Breast epithelium (tissue), 3 donors: ENCODE results near the gene TERB1.

Experiments used
- CTCF ChIP-seq, 3 donors: fragments of 450-650 bp; IDR thresholded peaks; one replicate each; pipeline ENCODE4 v1.5.1; 2016 to 2017; ENCODE audit warnings: antibody characterized with exemption in 3 of 3, mild to moderate bottlenecking in 3 of 3, moderate library complexity in 3 of 3
- POLR2A ChIP-seq: fragments of 450-650 bp; IDR thresholded peaks from one replicate; pipeline ENCODE4 v1.6.1; 2016; ENCODE audit warnings: antibody characterized with exemption, mild to moderate bottlenecking, moderate library complexity

GRCh38 chr16:66809765-66810164, 8.4 kb upstream of the TERB1 start:
- no peak for TF ChIP-seq CTCF (IDR thresholded peaks at IDR 0.05)
- TF ChIP-seq POLR2A = no peak
